Gastrocnemius medialis (tissue), 4 donors: Measurements from ENCODE around the gene VTI1A. TPM values are rescaled to one million over a fixed set of nuclear protein-coding genes. Genes with fewer than 3 reads are reported as not detected.

ENCODE experiments used
- ATAC-seq, 2 donors: fragments of 150-250 bp; one replicate each; pipeline ENCODE4 v1.9.1; 2016
- DNase-seq, 2 donors: peaks; one replicate each; pipeline ENCODE4 v3.0.0-alpha.2; 2019
- H3K27ac ChIP-seq, 4 donors: fragments of 200-600 bp; sonication (generic); 1 replicate in 1 of 4; 2 replicates in 3 of 4; pipeline ENCODE4 v1.5.1; 2016 to 2018; ENCODE audit warnings: mild to moderate bottlenecking in 2 of 4, moderate library complexity in 1 of 4
- H3K27me3 ChIP-seq, 3 donors: fragments of 200-600 bp; sonication (generic) in 2 of 3; 1 replicate in 1 of 3; 2 replicates in 2 of 3; pipeline versions ENCODE4 v1.5.1 to v1.6.0; 2016 to 2019; ENCODE audit warnings: mild to moderate bottlenecking in 1 of 3, moderate library complexity in 1 of 3
- H3K36me3 ChIP-seq, 2 donors: fragments of 200-600 bp; sonication (generic) in 1 of 2; one replicate each; pipeline ENCODE4 v1.5.1; 2017 to 2018
- H3K4me1 ChIP-seq, 2 donors: fragments of 200-600 bp; sonication (generic) in 1 of 2; one replicate each; pipeline ENCODE4 v1.5.1; 2016 to 2017; ENCODE audit warnings: mild to moderate bottlenecking in 2 of 2
- H3K4me3 ChIP-seq, 4 donors: fragments of 200-600 bp; sonication (generic) in 3 of 4; 1 replicate in 1 of 4; 2 replicates in 3 of 4; pipeline ENCODE4 v1.5.1; 2016 to 2019; ENCODE audit warnings: mild to moderate bottlenecking in 2 of 4
- H3K9me3 ChIP-seq, 3 donors: fragments of 200-600 bp; sonication (generic) in 2 of 3; 1 replicate in 1 of 3; 2 replicates in 2 of 3; pipeline ENCODE4 v1.5.1; 2016 to 2019
- CTCF ChIP-seq, 5 experiments: fragments of 450-650 bp in 3 of 5; fragments of 200-600 bp in 2 of 5; sonication (generic) in 2 of 5; IDR thresholded peaks in 4 of 5; conservative IDR thresholded peaks in 1 of 5; 1 replicate in 4 of 5; 2 replicates in 1 of 5; pipeline ENCODE4 v1.5.1; 2016 to 2019; ENCODE audit warnings: antibody characterized with exemption in 5 of 5, mild to moderate bottlenecking in 3 of 5, moderate library complexity in 3 of 5
- POLR2A ChIP-seq, 2 donors: fragments of 450-650 bp; IDR thresholded peaks; one replicate each; pipeline ENCODE4 v1.6.1; 2017; ENCODE audit warnings: antibody characterized with exemption in 2 of 2, mild to moderate bottlenecking in 2 of 2, moderate library complexity in 2 of 2
- in situ Hi-C, 4 donors: fragments of 200-750 bp; cut with MboI; loops; one replicate each; pipeline versions ENCODE4 v1.15.0 to v1.8.0; 2017; ENCODE audit warnings: low sequenced_read_pairs in 4 of 4
- intact Hi-C: fragments of 100-400 bp; cut with DNase I; formaldehyde crosslinking; loops from one replicate; pipeline ENCODE4 v1.15.1; 2023; ENCODE audit warnings: low total_unique reads
- total RNA-seq, 4 donors: library from RNA; depleted of rRNA; stranded (reverse); fragments of >200 nt; gene quantifications; one replicate each; pipeline versions ENCODE4 v1.1.0 to v1.2.3, GENCODE V29; 2016

VTI1A gene
- total RNA-seq, 4 donors from 2014 or later, result 26.5 to 51.2 (median 30.6) TPM

GRCh38 chr10:112773783-112774182, 326.8 kb downstream of the VTI1A start:
- intact Hi-C loops, result no loop called here
- no peaks in the 10 kb centered on the region for H3K36me3 ChIP-seq
- no peak for ATAC-seq

GRCh38 chr10:112774210-112774609, 327.2 kb downstream of the VTI1A start:
- Histone ChIP-seq H3K27me3 (no peaks in the 10 kb centered on the region), H3K27ac (no peak overlapping the region), H3K4me3 (no peak overlapping the region), H3K4me1 (no peaks in the 10 kb centered on the region), H3K9me3 (no peaks in the 10 kb centered on the region), H3K36me3 (no peaks in the 10 kb centered on the region)
- TF ChIP-seq POLR2A (IDR thresholded peaks at IDR 0.05), result no peak
- TF ChIP-seq CTCF (IDR thresholded peaks at IDR 0.05 in 4 of 5, conservative IDR thresholded peaks at IDR 0.05 in 1 of 5), result no peak
- in situ Hi-C loops (no loop called here), intact Hi-C loops (no loop called here)
- no peak for DNase-seq
- no peak for ATAC-seq

More at GRCh38 chr10:112773783-112774182, 326.8 kb downstream of the VTI1A start:
- H3K4me1 ChIP-seq, result no peaks in the 10 kb centered on the region
- in situ Hi-C loops, result no loop called here
- H3K4me3 ChIP-seq, result no peak overlapping the region
- no peak for TF ChIP-seq POLR2A (IDR thresholded peaks at IDR 0.05)
- TF ChIP-seq CTCF (IDR thresholded peaks at IDR 0.05 in 4 of 5, conservative IDR thresholded peaks at IDR 0.05 in 1 of 5), result no peak
- no peak for DNase-seq
- no peaks in the 10 kb centered on the region for H3K27me3 ChIP-seq
- H3K9me3 ChIP-seq, result no peaks in the 10 kb centered on the region
- no peak overlapping the region for H3K27ac ChIP-seq

- no peak for ATAC-seq
These were observed 327.8 kb downstream of the VTI1A start for GRCh38 chr10:112774798-112775197.

GRCh38 chr10:112775381-112775780, 328.4 kb downstream of the VTI1A start:
- no peaks in the 10 kb centered on the region for H3K4me1 ChIP-seq
- no peak for DNase-seq
- H3K9me3 ChIP-seq, result no peaks in the 10 kb centered on the region
- H3K36me3 ChIP-seq, result no peaks in the 10 kb centered on the region
- no peak for TF ChIP-seq CTCF (IDR thresholded peaks at IDR 0.05 in 4 of 5, conservative IDR thresholded peaks at IDR 0.05 in 1 of 5)
- TF ChIP-seq POLR2A (IDR thresholded peaks at IDR 0.05), result no peak
- no peak overlapping the region for H3K4me3 ChIP-seq
- no peaks in the 10 kb centered on the region for H3K27me3 ChIP-seq
- no peak for ATAC-seq
- in situ Hi-C loops (no loop called here), intact Hi-C loops (no loop called here)
- H3K27ac ChIP-seq, result no peak overlapping the region

More at GRCh38 chr10:112774798-112775197, 327.8 kb downstream of the VTI1A start:
- no peaks in the 10 kb centered on the region for H3K9me3 ChIP-seq
- no peaks in the 10 kb centered on the region for H3K4me1 ChIP-seq
- TF ChIP-seq POLR2A (IDR thresholded peaks at IDR 0.05), result no peak
- in situ Hi-C loops (no loop called here), intact Hi-C loops (no loop called here)
- H3K4me3 ChIP-seq, result no peak overlapping the region
- H3K27ac ChIP-seq, result no peak overlapping the region
- no peak for DNase-seq
- H3K36me3 ChIP-seq, result no peaks in the 10 kb centered on the region
- no peaks in the 10 kb centered on the region for H3K27me3 ChIP-seq

GRCh38 chr10:112775892-112776674, 329.1 kb downstream of the VTI1A start:
- Histone ChIP-seq H3K27me3 (no peaks in the 10 kb centered on the region), H3K36me3 (no peaks in the 10 kb centered on the region), H3K27ac (no peak overlapping the region), H3K4me3 (no peak overlapping the region), H3K9me3 (no peaks in the 10 kb centered on the region), H3K4me1 (no peaks in the 10 kb centered on the region)
- in situ Hi-C loops, result no loop called here
- no peak for ATAC-seq
- no peak for DNase-seq
- TF ChIP-seq CTCF (IDR thresholded peaks at IDR 0.05 in 4 of 5, conservative IDR thresholded peaks at IDR 0.05 in 1 of 5) (no peak), POLR2A (IDR thresholded peaks at IDR 0.05) (no peak)
- intact Hi-C loops, result no loop called here
